ENCODE results near the gene OPHN1.

The OPHN1 gene

GRCh38 chrX:68133181-68133580 lies 300.1 kb downstream of the OPHN1 start:
- H3K4me3 ChIP-seq (ENCODE audit: low read length) = no peak overlapping the region
- no peaks in the 10 kb centered on the region for H3K27me3 ChIP-seq (ENCODE audit: insufficient read depth, low read length)
- no peaks in the 10 kb centered on the region for H3K4me1 ChIP-seq (ENCODE audit: insufficient read depth, low read length)
- H3K9me3 ChIP-seq (ENCODE audit: low read length) = no peaks in the 10 kb centered on the region
- H2AFZ ChIP-seq (ENCODE audit: low read depth, low read length) = no peak overlapping the region
- no peaks in the 10 kb centered on the region for H3K36me3 ChIP-seq (ENCODE audit: insufficient read depth, low read length)

DNA sequence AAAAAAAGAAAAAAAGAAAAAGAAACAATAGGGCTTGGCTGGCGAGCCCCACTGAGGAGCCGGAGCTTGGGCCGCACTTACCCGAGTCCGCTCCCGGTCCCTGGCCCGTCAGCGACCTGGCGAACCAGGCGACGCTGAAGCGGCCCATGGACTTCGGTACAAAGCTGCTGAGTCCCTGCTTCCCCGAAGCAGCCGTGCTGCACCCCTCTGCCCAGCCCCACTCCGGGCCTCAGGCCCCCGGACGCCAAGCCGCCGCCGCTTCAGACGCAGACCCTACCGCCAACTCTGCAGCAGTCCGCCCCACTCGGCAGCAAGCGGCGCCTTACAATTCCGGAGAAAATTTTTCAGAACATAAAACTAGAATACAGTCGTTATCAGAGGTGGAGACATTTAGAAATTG lies 300.5 kb downstream of the OPHN1 start:
- no peaks in the 10 kb centered on the region for H3K27me3 ChIP-seq (ENCODE audit: insufficient read depth, low read length)
- no peak overlapping the region for H2AFZ ChIP-seq (ENCODE audit: low read depth, low read length)
- no peak overlapping the region for H3K4me3 ChIP-seq (ENCODE audit: low read length)
- H3K4me1 ChIP-seq (ENCODE audit: insufficient read depth, low read length) = no peaks in the 10 kb centered on the region
- no peaks in the 10 kb centered on the region for H3K36me3 ChIP-seq (ENCODE audit: insufficient read depth, low read length)
- no peaks in the 10 kb centered on the region for H3K9me3 ChIP-seq (ENCODE audit: low read length)

DNA sequence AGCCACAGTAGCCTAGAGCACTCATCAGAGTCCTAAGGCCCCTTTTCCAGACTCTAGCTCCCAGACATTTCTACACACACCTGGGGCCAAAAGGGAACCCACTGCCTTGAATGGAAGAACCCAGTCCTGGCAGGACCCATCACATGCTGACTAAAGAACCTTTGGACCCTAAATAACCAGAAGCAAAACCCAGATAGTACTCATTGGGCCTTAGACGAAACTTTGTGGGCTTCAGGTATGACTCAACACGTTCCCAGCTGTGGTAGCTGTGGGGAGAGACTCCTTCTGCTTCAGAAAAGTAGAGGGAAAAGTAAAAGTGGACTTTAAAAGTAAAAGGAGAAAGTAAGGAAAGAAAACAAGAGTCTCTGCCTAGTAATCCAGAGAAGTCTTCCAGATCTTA lies 311.5 kb downstream of the OPHN1 start:
- H3K9me3 ChIP-seq (ENCODE audit: low read length) = no peaks in the 10 kb centered on the region
- H3K4me3 ChIP-seq (ENCODE audit: low read length) = no peak overlapping the region
- no peaks in the 10 kb centered on the region for H3K4me1 ChIP-seq (ENCODE audit: insufficient read depth, low read length)
- no peak overlapping the region for H2AFZ ChIP-seq (ENCODE audit: low read depth, low read length)
- H3K36me3 ChIP-seq (ENCODE audit: insufficient read depth, low read length) = no peaks in the 10 kb centered on the region
- no peaks in the 10 kb centered on the region for H3K27me3 ChIP-seq (ENCODE audit: insufficient read depth, low read length)

GRCh38 chrX:68121371-68121770 lies 311.9 kb downstream of the OPHN1 start:
- Histone ChIP-seq H3K9me3 (ENCODE audit: low read length) (no peaks in the 10 kb centered on the region), H3K36me3 (ENCODE audit: insufficient read depth, low read length) (no peaks in the 10 kb centered on the region), H3K4me3 (ENCODE audit: low read length) (no peak overlapping the region), H2AFZ (ENCODE audit: low read depth, low read length) (no peak overlapping the region), H3K27me3 (ENCODE audit: insufficient read depth, low read length) (no peaks in the 10 kb centered on the region), H3K4me1 (ENCODE audit: insufficient read depth, low read length) (no peaks in the 10 kb centered on the region)

DNA sequence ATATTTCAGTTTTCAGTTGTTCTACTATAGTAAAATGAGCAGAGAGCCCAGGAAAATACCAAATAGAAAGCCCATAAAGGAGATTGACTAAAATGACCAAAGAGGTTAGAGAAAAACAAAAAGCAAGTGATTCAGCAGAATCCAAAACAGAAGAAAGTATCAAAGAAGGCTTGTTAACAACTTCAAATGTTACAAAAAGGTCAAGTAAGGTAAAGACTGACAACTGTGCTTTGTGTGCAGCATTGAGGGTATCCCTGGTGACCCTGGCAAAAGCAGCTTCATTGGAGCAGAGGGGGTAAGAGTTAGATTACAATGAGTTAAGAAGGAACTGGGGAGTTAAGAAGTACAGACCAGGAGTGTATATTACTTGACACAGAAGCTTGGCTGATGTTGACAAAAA lies 317.9 kb downstream of the OPHN1 start:
- H2AFZ ChIP-seq (ENCODE audit: low read depth, low read length) = no peak overlapping the region
- no peak overlapping the region for H3K4me3 ChIP-seq (ENCODE audit: low read length)
- no peaks in the 10 kb centered on the region for H3K4me1 ChIP-seq (ENCODE audit: insufficient read depth, low read length)
- no peaks in the 10 kb centered on the region for H3K36me3 ChIP-seq (ENCODE audit: insufficient read depth, low read length)
- H3K27me3 ChIP-seq (ENCODE audit: insufficient read depth, low read length) = no peaks in the 10 kb centered on the region
- H3K9me3 ChIP-seq (ENCODE audit: low read length) = no peaks in the 10 kb centered on the region

DNA sequence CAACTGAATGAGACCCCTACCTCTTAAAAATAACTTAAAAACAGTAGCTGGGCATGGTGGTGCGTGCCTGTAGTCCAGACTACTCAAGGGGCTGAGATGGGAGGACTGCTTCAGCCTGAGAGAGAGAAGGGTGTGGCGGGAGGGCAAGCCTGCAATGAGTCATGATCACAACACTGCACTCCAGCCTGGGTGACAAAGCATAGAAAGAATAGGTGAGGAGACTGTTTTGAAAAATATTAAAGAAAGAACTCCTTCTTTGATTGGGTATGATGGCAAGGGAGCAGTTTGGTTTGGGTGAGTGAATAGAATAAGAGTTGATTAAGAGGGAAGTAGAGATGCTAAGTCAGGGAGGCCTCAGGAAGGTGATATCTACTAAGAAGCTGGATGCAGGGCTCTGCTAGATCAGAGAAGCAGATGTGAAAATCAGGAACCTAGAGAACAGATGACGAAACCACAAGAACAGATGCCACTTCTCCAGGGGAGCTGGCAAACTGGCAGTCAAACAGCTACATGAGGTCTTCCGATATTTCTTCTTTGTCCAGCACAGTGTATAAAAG lies 318.6 kb downstream of the OPHN1 start:
- no peaks in the 10 kb centered on the region for H3K4me1 ChIP-seq (ENCODE audit: insufficient read depth, low read length)
- H3K36me3 ChIP-seq (ENCODE audit: insufficient read depth, low read length) = no peaks in the 10 kb centered on the region
- no peaks in the 10 kb centered on the region for H3K27me3 ChIP-seq (ENCODE audit: insufficient read depth, low read length)
- H3K9me3 ChIP-seq (ENCODE audit: low read length) = no peaks in the 10 kb centered on the region
- no peak overlapping the region for H3K4me3 ChIP-seq (ENCODE audit: low read length)
- H2AFZ ChIP-seq (ENCODE audit: low read depth, low read length) = no peak overlapping the region

GRCh38 chrX:68113837-68114572 lies 319.3 kb downstream of the OPHN1 start:
- Histone ChIP-seq H3K36me3 (ENCODE audit: insufficient read depth, low read length) (no peaks in the 10 kb centered on the region), H3K4me1 (ENCODE audit: insufficient read depth, low read length) (no peaks in the 10 kb centered on the region), H3K9me3 (ENCODE audit: low read length) (no peaks in the 10 kb centered on the region), H3K4me3 (ENCODE audit: low read length) (no peak overlapping the region), H2AFZ (ENCODE audit: low read depth, low read length) (no peak overlapping the region), H3K27me3 (ENCODE audit: insufficient read depth, low read length) (no peaks in the 10 kb centered on the region)

DNA sequence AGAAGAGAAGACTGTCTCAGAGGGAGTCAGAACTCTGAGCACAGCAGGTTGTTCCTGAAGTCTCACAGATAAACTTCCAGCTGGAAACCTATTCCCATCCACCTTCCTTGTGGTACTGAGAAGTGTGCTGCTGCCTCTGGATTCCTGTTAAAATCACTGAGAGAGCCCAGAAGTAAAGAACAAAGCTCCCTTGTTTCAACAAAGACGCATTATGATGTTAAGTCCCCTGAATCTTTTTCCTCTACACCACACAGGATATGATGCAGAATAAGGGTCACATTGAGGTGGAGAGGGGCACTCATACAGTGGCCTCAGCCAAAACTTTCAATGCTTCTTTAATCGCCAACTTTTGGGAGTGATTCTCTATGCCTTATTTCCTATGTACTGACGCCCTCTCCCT lies 321.0 kb downstream of the OPHN1 start:
- no peak overlapping the region for H3K4me3 ChIP-seq (ENCODE audit: low read length)
- no peaks in the 10 kb centered on the region for H3K9me3 ChIP-seq (ENCODE audit: low read length)
- no peak overlapping the region for H2AFZ ChIP-seq (ENCODE audit: low read depth, low read length)
- no peaks in the 10 kb centered on the region for H3K27me3 ChIP-seq (ENCODE audit: insufficient read depth, low read length)
- H3K36me3 ChIP-seq (ENCODE audit: insufficient read depth, low read length) = no peaks in the 10 kb centered on the region
- no peaks in the 10 kb centered on the region for H3K4me1 ChIP-seq (ENCODE audit: insufficient read depth, low read length)

DNA sequence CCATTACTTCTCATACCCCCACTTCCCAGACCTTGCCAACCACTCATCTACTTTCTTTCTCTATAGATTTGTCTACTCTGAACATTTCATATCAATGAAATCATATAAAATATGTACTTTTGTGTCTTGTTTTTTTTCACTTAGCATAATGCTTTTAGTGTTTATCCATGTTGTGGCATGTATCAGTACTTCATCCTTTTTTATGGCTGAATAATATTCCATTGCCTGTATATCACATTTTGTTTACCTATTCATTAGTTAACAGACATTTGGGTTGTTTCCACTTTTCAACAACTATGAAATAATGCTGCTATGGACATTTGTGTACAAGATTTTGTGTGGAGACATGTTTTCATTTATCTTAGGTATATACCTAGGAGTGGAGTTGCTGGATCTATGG lies 324.1 kb downstream of the OPHN1 start:
- Histone ChIP-seq H3K4me3 (ENCODE audit: low read length) (no peak overlapping the region), H3K4me1 (ENCODE audit: insufficient read depth, low read length) (no peaks in the 10 kb centered on the region), H3K36me3 (ENCODE audit: insufficient read depth, low read length) (no peaks in the 10 kb centered on the region)

GRCh38 chrX:68098431-68098830 lies 334.9 kb downstream of the OPHN1 start:
- Histone ChIP-seq H3K4me3 (ENCODE audit: low read length) (no peak overlapping the region), H2AFZ (ENCODE audit: low read depth, low read length) (no peak overlapping the region), H3K27me3 (ENCODE audit: insufficient read depth, low read length) (peaks cover 3% of the 10 kb centered on the region), H3K9me3 (ENCODE audit: low read length) (no peaks in the 10 kb centered on the region), H3K4me1 (ENCODE audit: insufficient read depth, low read length) (peaks cover 4% of the 10 kb centered on the region), H3K36me3 (ENCODE audit: insufficient read depth, low read length) (no peaks in the 10 kb centered on the region)

More for the DNA sequence above, 324.1 kb downstream of the OPHN1 start:
- Histone ChIP-seq H2AFZ (ENCODE audit: low read depth, low read length) (no peak overlapping the region), H3K9me3 (ENCODE audit: low read length) (no peaks in the 10 kb centered on the region), H3K27me3 (ENCODE audit: insufficient read depth, low read length) (no peaks in the 10 kb centered on the region)

DNA sequence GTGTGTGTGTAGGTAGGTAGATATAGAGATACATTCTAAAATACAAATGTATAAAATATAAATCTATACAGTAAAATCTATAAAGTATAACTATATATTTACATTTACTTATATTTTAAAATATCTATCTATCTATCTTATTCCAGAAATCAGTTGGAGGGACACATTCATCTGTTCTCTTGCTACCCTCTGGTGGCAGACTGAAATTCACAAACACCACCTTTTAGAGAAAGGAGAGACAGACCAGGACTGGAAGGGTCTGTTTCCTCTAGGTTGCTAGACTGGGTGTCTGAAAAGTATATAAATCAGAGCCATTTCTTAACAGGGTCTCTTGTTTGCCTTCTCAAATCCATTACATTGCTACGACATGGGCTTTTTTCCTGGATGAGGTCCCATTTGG lies 343.0 kb downstream of the OPHN1 start:
- Histone ChIP-seq H3K4me3 (ENCODE audit: low read length) (no peak overlapping the region), H2AFZ (ENCODE audit: low read depth, low read length) (no peak overlapping the region), H3K27me3 (ENCODE audit: insufficient read depth, low read length) (no peaks in the 10 kb centered on the region), H3K4me1 (ENCODE audit: insufficient read depth, low read length) (no peaks in the 10 kb centered on the region), H3K9me3 (ENCODE audit: low read length) (no peaks in the 10 kb centered on the region), H3K36me3 (ENCODE audit: insufficient read depth, low read length) (no peaks in the 10 kb centered on the region)

GRCh38 chrX:68087526-68087925 lies 345.8 kb downstream of the OPHN1 start:
- Histone ChIP-seq H3K36me3 (ENCODE audit: insufficient read depth, low read length) (no peaks in the 10 kb centered on the region), H2AFZ (ENCODE audit: low read depth, low read length) (no peak overlapping the region), H3K4me3 (ENCODE audit: low read length) (no peak overlapping the region), H3K9me3 (ENCODE audit: low read length) (no peaks in the 10 kb centered on the region), H3K27me3 (ENCODE audit: insufficient read depth, low read length) (no peaks in the 10 kb centered on the region), H3K4me1 (ENCODE audit: insufficient read depth, low read length) (no peaks in the 10 kb centered on the region)

DNA sequence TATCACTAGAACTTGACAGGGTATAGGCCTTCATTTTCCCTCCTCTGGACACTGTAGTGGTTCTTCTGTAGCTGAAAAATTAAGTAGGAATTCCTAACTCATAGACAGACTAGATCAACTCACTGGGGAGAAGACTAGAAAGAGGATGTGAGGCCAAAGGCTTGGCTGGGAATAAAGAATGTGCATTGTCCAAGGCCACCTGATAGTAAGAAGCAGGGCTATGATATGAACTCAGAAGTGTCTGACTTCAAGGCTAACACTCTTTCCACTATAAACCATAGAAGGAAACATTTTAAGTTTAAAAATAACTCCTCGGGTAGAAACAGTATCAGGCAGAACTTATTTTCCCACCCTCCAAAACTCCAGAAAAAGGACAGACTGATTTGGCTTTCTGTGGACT lies 346.6 kb downstream of the OPHN1 start:
- H3K27me3 ChIP-seq (ENCODE audit: insufficient read depth, low read length) = no peaks in the 10 kb centered on the region

DNA sequence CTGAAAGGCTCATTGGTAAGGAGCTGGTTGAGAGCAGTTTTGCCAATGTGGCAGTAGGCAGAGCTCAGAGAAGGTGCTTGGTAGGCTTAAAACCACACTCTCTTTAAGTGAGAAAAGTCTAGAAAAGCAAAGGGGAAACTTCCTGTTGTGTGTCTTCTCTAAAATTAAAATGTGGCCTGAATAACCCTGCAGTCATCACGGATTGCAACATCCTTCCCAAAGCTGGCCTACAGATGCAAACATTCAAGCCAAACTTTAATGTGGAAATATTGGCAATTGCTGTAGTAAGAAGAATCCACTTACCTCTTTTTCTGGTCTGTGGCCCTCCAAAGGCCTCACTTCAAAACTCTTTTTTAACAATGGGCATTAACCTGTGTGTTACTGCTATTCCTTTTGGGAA lies 348.5 kb downstream of the OPHN1 start:
- Histone ChIP-seq H2AFZ (ENCODE audit: low read depth, low read length) (no peak overlapping the region), H3K4me3 (ENCODE audit: low read length) (no peak overlapping the region), H3K4me1 (ENCODE audit: insufficient read depth, low read length) (no peaks in the 10 kb centered on the region), H3K36me3 (ENCODE audit: insufficient read depth, low read length) (no peaks in the 10 kb centered on the region), H3K27me3 (ENCODE audit: insufficient read depth, low read length) (no peaks in the 10 kb centered on the region), H3K9me3 (ENCODE audit: low read length) (no peaks in the 10 kb centered on the region)

More for the DNA sequence above, 346.6 kb downstream of the OPHN1 start:
- no peaks in the 10 kb centered on the region for H3K9me3 ChIP-seq (ENCODE audit: low read length)
- no peak overlapping the region for H2AFZ ChIP-seq (ENCODE audit: low read depth, low read length)
- no peaks in the 10 kb centered on the region for H3K36me3 ChIP-seq (ENCODE audit: insufficient read depth, low read length)
- no peaks in the 10 kb centered on the region for H3K4me1 ChIP-seq (ENCODE audit: insufficient read depth, low read length)
- no peak overlapping the region for H3K4me3 ChIP-seq (ENCODE audit: low read length)
